Transverse colon (tissue), 4 donors: ENCODE results near the gene PIGU. TPM values are rescaled to one million over a fixed set of nuclear protein-coding genes. Genes with fewer than 3 reads are reported as not detected.

ENCODE experiments used
- DNase-seq: peaks from one replicate; pipeline ENCODE4 v3.0.0-alpha.2; 2019
- H3K27ac ChIP-seq, 4 donors: fragments of 200-600 bp; sonication (generic); 2 replicates each; pipeline ENCODE4 v1.5.1; 2016 to 2018; ENCODE audit warnings: inconsistent platforms in 4 of 4
- H3K27me3 ChIP-seq: fragments of 200-600 bp; sonication (generic); 2 replicates; pipeline ENCODE4 v1.5.1; 2017; ENCODE audit warnings: inconsistent platforms
- H3K36me3 ChIP-seq, 4 donors: fragments of 200-600 bp; sonication (generic); 2 replicates each; pipeline ENCODE4 v1.5.1; 2017 to 2019; ENCODE audit warnings: inconsistent platforms in 4 of 4
- H3K4me1 ChIP-seq, 4 donors: fragments of 200-600 bp; sonication (generic); 2 replicates each; pipeline ENCODE4 v1.5.1; 2017 to 2020; ENCODE audit warnings: inconsistent platforms in 4 of 4
- H3K4me3 ChIP-seq, 4 donors: fragments of 200-600 bp; sonication (generic); 1 replicate in 1 of 4; 2 replicates in 3 of 4; pipeline versions ENCODE4 v1.5.1 to v1.6.1; 2017 to 2019; ENCODE audit warnings: inconsistent platforms in 4 of 4
- H3K9me3 ChIP-seq, 2 donors: fragments of 200-600 bp; sonication (generic); 2 replicates each; pipeline ENCODE4 v1.5.1; 2017 to 2019; ENCODE audit warnings: inconsistent platforms in 2 of 2
- CTCF ChIP-seq, 5 experiments: fragments of 200-600 bp in 3 of 5; fragments of 450-650 bp in 2 of 5; sonication (generic) in 3 of 5; IDR thresholded peaks; 1 replicate in 2 of 5; 2 replicates in 3 of 5; pipeline ENCODE4 v1.5.1; 2016 to 2017; ENCODE audit warnings: antibody characterized with exemption in 5 of 5, inconsistent platforms in 3 of 5, mild to moderate bottlenecking in 2 of 5, moderate library complexity in 1 of 5
- EP300 ChIP-seq: sonication (generic); formaldehyde crosslinking; IDR thresholded peaks from one replicate; pipeline ENCODE4 v1.6.1; 2017; ENCODE audit warnings: antibody characterized with exemption, low read depth
- POLR2A ChIP-seq: fragments of 450-650 bp; IDR thresholded peaks from one replicate; pipeline ENCODE4 v1.6.1; 2016; ENCODE audit warnings: antibody characterized with exemption, mild to moderate bottlenecking, moderate library complexity
- POLR2AphosphoS5 ChIP-seq, 3 donors: sonication (generic); formaldehyde crosslinking; IDR thresholded peaks; one replicate each; pipeline ENCODE4 v1.6.1; 2016; ENCODE audit warnings: antibody characterized with exemption in 3 of 3
- WGBS, 2 donors: methylation state at CpG; one replicate each; pipeline ENCODE4 v1.1.5; 2018; ENCODE audit warnings: low coverage in 1 of 2; 5-methylcytosine and 5-hydroxymethylcytosine counted together
- in situ Hi-C, 4 donors: fragments of 200-750 bp; cut with MboI; loops; one replicate each; pipeline versions ENCODE4 v1.15.0 to v1.15.1; 2017; ENCODE audit warnings: low sequenced_read_pairs in 3 of 4, low pct_ligation_motif_present in 1 of 4, low pct_unique_long_range_greater_than_20kb in 1 of 4
- intact Hi-C: fragments of 100-400 bp; cut with DNase I; formaldehyde crosslinking; loops from one replicate; pipeline ENCODE4 v1.15.1; 2023; ENCODE audit warnings: low total_unique reads
- total RNA-seq, 4 donors: library from RNA; depleted of rRNA; stranded (reverse); fragments of >200 nt; gene quantifications; one replicate each; pipeline ENCODE4 v1.1.0, GENCODE V29; 2016

PIGU gene
- total RNA-seq, 4 donors from 2014 or later = 4.1 to 28.7 (median 16.8) TPM

- Histone ChIP-seq H3K27ac (no peak overlapping the region), H3K27me3 (no peaks in the 10 kb centered on the region), H3K9me3 (no peaks in the 10 kb centered on the region), H3K36me3 (peaks cover 0 to 56% (median 15%) of the 10 kb centered on the region in 4 donors), H3K4me1 (no peaks in the 10 kb centered on the region), H3K4me3 (no peak overlapping the region)
- intact Hi-C loops (no loop called here), in situ Hi-C loops (no loop called here)
- WGBS, 2 donors = 89% methylated on average over 2 of the region's 2 CpGs; no CpG with 5 or more reads in 1 of the 2 donors
- no peak for TF ChIP-seq POLR2AphosphoS5 (IDR thresholded peaks at IDR 0.05)
- no peak for TF ChIP-seq POLR2A
- TF ChIP-seq CTCF (IDR thresholded peaks at IDR 0.05) = no peak
- no peak for TF ChIP-seq EP300
- DNase-seq = no peak
These were observed 141.0 kb downstream of the PIGU start for GRCh38 chr20:34535857-34536256.

GRCh38 chr20:34535301-34535840, 141.5 kb downstream of the PIGU start:
- in situ Hi-C loops = no loop called here

GRCh38 chr20:34534391-34535165, 142.3 kb downstream of the PIGU start:
- Histone ChIP-seq H3K4me1 (peaks cover 0 to 9% (median 0%) of the 10 kb centered on the region in 4 donors), H3K36me3 (peaks cover 0 to 51% (median 14%) of the 10 kb centered on the region in 4 donors), H3K9me3 (no peaks in the 10 kb centered on the region), H3K27me3 (no peaks in the 10 kb centered on the region), H3K4me3 (no peak overlapping the region), H3K27ac (no peak overlapping the region)
- intact Hi-C loops = no loop called here
- in situ Hi-C loops = no loop called here
- 95% methylated on average over 14 of the region's 15 CpGs; no CpG with 5 or more reads in 1 of the 2 donors for WGBS, 2 donors
- TF ChIP-seq POLR2AphosphoS5 (IDR thresholded peaks at IDR 0.05) (no peak), CTCF (IDR thresholded peaks at IDR 0.05) (no peak), EP300 (no peak), POLR2A (no peak)
- no peak for DNase-seq

More at GRCh38 chr20:34535301-34535840, 141.5 kb downstream of the PIGU start:
- H3K27me3 ChIP-seq = no peaks in the 10 kb centered on the region
- no peak overlapping the region for H3K4me3 ChIP-seq
- peaks cover 0 to 51% (median 13%) of the 10 kb centered on the region in 4 donors for H3K36me3 ChIP-seq
- intact Hi-C loops = no loop called here
- H3K27ac ChIP-seq = no peak overlapping the region
- no peak for DNase-seq
- H3K9me3 ChIP-seq = no peaks in the 10 kb centered on the region
- peaks cover 0 to under 1% (median 0%) of the 10 kb centered on the region in 4 donors for H3K4me1 ChIP-seq
- 94 to 95% methylated on average over 9 to 15 of the region's 15 CpGs for WGBS, 2 donors
- no peak for TF ChIP-seq EP300
- no peak for TF ChIP-seq POLR2A
- TF ChIP-seq CTCF (IDR thresholded peaks at IDR 0.05) = no peak
- no peak for TF ChIP-seq POLR2AphosphoS5 (IDR thresholded peaks at IDR 0.05)

DNA sequence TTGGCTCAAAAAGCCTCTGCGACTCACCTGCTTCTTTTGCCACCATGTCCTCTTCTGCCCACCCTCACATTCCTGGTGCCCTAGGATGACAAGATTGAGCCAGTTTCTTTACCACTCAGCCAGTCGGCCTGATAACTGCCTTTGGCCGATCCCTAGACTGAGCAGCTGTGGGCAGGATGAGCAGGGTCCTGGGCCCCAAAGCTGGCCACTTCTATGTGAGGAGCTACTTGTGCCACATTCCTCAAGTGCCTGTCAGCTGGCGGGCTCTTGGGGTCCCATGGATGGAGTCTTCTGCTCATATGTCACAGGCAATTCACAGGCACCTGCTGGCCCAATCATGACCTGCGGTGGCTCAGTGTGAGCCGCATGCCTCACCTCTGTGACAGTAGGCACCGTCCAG, 144.1 kb downstream of the PIGU start:
- H3K9me3 ChIP-seq = no peaks in the 10 kb centered on the region
- H3K4me1 ChIP-seq = peaks cover 5 to 19% (median 9%) of the 10 kb centered on the region in 4 donors
- H3K36me3 ChIP-seq = peaks cover 0 to 49% (median 14%) of the 10 kb centered on the region in 4 donors
- in situ Hi-C loops = no loop called here
- WGBS, 2 donors = 98 to 100% methylated on average over 2 to 7 of the region's 7 CpGs
- H3K27ac ChIP-seq = no peak overlapping the region
- H3K27me3 ChIP-seq = no peaks in the 10 kb centered on the region
- intact Hi-C loops = no loop called here
- TF ChIP-seq POLR2AphosphoS5 (IDR thresholded peaks at IDR 0.05) (no peak), POLR2A (no peak), EP300 (no peak), CTCF (IDR thresholded peaks at IDR 0.05) (no peak)
- DNase-seq = no peak
- H3K4me3 ChIP-seq = no peak overlapping the region
